H7 (cell line): ENCODE measurements around the gene EIF4G3. TPM values are rescaled to one million over a fixed set of nuclear protein-coding genes. Genes with fewer than 3 reads are reported as not detected.
"Not testable (repeated sequence)": the region's sequence is repeated elsewhere in the genome, so short reads cannot be mapped to it uniquely, and the experiment has no call there.

Source experiments
- DNase-seq: peaks from one replicate; pipeline ENCODE4 v3.0.0; 2012
- H3K27me3 ChIP-seq: 2 replicates; pipeline ENCODE4 v1.6.0; 2011; ENCODE audit warnings: mild to moderate bottlenecking, low read length; ENCODE audit not compliant: control insufficient read depth, insufficient read depth
- H3K36me3 ChIP-seq: replicated peaks from 2 replicates; pipeline ENCODE4 v1.5.1; 2011; ENCODE audit warnings: low read length; ENCODE audit not compliant: control insufficient read depth, insufficient read depth
- H3K4me3 ChIP-seq: 2 replicates; pipeline ENCODE4 v1.5.1; 2011; ENCODE audit warnings: low read depth, mild to moderate bottlenecking, control low read depth, low read length, moderate library complexity; ENCODE audit not compliant: insufficient read depth
- total RNA-seq: library from RNA; depleted of rRNA; stranded (reverse); fragments of >200 nt; shearing (Covaris generic); gene quantifications from 2 replicates; pipeline ENCODE4 v1.2.3, GENCODE V29; 2014

The EIF4G3 gene
- total RNA-seq, 1 experiment from 2014 or later, result 56.7 TPM

- no peak for DNase-seq
- no peak overlapping the region for H3K4me3 ChIP-seq
- no peaks in the 10 kb centered on the region for H3K36me3 ChIP-seq
- H3K27me3 ChIP-seq, result peaks cover 2% of the 10 kb centered on the region; the same call in 1 of the 2 replicates
Measured at GRCh38 chr1:21200767-21201166, 24.1 kb upstream of the EIF4G3 start.

DNA sequence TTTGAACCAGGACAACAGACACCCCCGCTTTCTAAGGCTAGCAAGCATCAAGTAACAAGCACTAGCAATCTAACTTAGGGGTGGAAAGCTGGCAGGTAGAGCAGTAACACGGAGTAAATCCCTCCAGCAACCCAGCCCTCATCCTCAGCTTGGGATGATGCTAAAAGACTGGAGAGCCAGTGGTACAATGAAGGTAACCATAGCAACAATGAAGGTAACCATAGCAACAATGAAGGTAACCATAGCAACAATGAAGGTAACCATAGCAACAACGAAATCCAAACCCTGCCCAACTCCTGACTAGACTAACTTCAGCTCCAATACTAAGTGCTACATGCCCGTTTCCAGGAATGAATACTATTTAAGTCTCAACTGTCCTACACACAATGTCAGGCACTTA, 22.2 kb upstream of the EIF4G3 start:
- DNase-seq, result no peak
- no peaks in the 10 kb centered on the region for H3K36me3 ChIP-seq
- peaks cover 2% of the 10 kb centered on the region; the same call in 1 of the 2 replicates for H3K27me3 ChIP-seq
- H3K4me3 ChIP-seq, result no peak overlapping the region

- peaks cover 40% of the 10 kb centered on the region for H3K27me3 ChIP-seq
- H3K36me3 ChIP-seq, result no peaks in the 10 kb centered on the region
- DNase-seq, result no peak
- no peak overlapping the region for H3K4me3 ChIP-seq
Measured at GRCh38 chr1:21192871-21193270, 16.2 kb upstream of the EIF4G3 start.

DNA sequence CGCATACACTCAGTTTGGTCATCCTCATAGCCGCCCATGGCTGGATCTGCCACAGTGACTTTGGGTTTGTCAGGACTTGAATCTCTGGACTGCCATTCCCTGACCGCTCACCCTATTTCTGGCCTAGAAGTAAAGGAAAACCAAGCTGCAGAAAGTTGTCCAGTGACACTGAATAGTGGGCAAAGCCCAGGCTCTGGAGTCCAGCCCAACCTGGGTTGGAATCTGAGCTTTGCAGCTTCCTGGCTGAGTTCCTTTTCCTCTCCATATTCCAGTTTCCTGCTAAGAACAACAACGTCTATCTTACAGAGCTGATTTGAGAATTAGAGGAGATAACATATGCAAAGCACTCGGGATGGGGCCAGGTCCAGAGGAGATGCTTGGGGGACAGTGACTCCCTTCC, 15.6 kb upstream of the EIF4G3 start:
- no peak for DNase-seq
- Histone ChIP-seq H3K4me3 (no peak overlapping the region), H3K27me3 (peaks cover 42% of the 10 kb centered on the region), H3K36me3 (no peaks in the 10 kb centered on the region)

DNA sequence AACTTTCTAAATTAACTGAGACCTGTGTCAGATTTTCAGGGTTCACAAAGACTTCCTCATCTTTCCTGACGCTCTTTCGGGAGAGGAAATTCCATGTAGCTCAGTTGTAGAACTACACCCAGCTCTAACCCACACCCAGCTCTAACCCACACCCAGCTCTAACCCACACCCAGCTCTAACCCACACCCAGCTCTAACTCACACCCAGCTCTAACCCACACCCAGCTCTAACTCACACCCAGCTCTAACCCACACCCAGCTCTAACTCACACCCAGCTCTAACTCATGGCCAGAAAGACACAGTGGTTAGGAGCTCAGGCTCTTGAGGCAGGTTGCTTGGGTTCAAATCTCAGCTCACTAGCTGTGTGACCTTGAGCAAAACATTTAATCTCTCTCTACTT, 14.1 kb upstream of the EIF4G3 start:
- H3K36me3 ChIP-seq, DNase-seq, H3K4me3 ChIP-seq: not testable (repeated sequence)
- H3K27me3 ChIP-seq, result peaks cover 42% of the 10 kb centered on the region

GRCh38 chr1:21189906-21190500, 13.3 kb upstream of the EIF4G3 start:
- no peak for DNase-seq
- no peak overlapping the region for H3K4me3 ChIP-seq
- peaks cover 42% of the 10 kb centered on the region for H3K27me3 ChIP-seq
- H3K36me3 ChIP-seq, result no peaks in the 10 kb centered on the region

GRCh38 chr1:21189421-21189820, 12.7 kb upstream of the EIF4G3 start:
- Histone ChIP-seq H3K4me3 (no peak overlapping the region), H3K27me3 (peaks cover 42% of the 10 kb centered on the region), H3K36me3 (no peaks in the 10 kb centered on the region)
- DNase-seq, result no peak

DNA sequence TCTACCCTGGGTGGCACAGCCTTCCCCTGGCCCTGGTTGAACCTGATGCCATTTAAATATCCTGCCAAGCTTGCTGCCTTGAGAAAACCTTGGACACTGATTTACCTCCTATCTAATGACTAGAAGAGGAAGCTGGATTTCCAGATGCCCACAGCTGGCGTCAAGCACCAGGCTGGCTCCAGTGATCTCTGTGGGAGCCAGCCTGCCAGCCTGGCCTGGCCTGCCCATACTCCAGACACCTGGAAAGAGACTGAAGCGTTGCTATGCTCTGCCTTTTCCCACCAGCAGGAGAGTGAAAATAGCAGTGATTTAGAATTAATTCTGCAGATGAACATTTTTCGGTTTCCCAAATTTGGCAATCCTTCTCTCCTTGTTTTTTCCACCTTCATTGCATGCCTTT, 11.5 kb upstream of the EIF4G3 start:
- Histone ChIP-seq H3K36me3 (no peaks in the 10 kb centered on the region), H3K27me3 (peaks cover 39% of the 10 kb centered on the region), H3K4me3 (no peak overlapping the region)
- no peak for DNase-seq

DNA sequence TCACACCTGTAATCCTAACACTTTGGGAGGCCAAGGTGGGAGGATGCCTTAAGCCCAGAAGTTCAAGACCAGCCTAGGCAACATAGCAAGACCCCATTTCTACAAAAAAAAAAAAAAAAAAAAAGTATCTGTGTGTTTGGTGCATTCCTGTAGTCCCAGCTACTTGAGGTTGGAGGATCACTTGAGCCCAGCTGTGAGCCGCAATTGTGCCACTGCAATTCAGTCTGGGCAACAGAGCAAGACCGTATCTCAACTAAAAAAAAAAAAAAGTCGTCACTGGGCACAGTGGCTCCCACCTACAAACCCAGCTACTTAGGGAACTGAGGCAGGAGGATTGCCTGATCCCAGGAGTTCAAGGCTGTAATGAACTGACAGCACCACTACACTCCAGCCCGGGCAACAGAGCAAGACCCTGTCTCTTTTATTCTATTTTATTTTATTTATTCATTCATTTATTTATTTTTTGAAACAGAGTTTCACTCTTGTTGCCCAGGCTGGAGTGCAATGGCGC, 8.6 kb upstream of the EIF4G3 start:
- H3K4me3 ChIP-seq, result no peak overlapping the region
- peaks cover 23% of the 10 kb centered on the region for H3K27me3 ChIP-seq
- no peak for DNase-seq
- no peaks in the 10 kb centered on the region for H3K36me3 ChIP-seq

- no peak overlapping the region for H3K4me3 ChIP-seq
- H3K27me3 ChIP-seq, result peaks cover 14% of the 10 kb centered on the region
- H3K36me3 ChIP-seq, result no peaks in the 10 kb centered on the region
- DNase-seq, result no peak
Measured at GRCh38 chr1:21184276-21184675, 7.6 kb upstream of the EIF4G3 start.

GRCh38 chr1:21182181-21182731, 5.6 kb upstream of the EIF4G3 start:
- H3K27me3 ChIP-seq, result peaks cover 2% of the 10 kb centered on the region; the same call in 1 of the 2 replicates
- H3K4me3 ChIP-seq, result no peak overlapping the region

DNA sequence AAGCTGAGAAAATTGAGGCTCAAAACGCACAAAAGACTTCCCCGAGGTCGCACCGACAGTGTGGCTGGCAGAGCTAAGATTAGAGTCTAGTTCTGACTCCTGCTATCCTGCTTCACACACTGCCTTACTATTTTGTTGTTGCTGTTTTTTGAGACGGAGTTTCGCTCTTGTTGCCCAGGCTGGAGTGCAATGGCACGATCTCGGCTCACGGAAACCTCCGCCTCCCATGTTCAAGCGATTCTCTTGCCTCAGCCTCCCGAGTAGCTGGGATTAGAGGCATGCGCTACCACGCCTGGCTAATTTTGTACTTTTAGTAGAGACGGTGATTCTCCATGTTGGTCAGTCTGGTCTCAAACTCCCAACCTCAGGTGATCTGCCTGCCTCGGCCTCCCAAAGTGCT, 1.6 kb upstream of the EIF4G3 start:
- H3K27me3 ChIP-seq, H3K36me3 ChIP-seq, DNase-seq, H3K4me3 ChIP-seq: not testable (repeated sequence)

More at GRCh38 chr1:21182181-21182731, 5.6 kb upstream of the EIF4G3 start:
- no peak for DNase-seq
- no peaks in the 10 kb centered on the region for H3K36me3 ChIP-seq

- Histone ChIP-seq H3K4me3 (peak overlapping the region; percentile 91), H3K27me3 (peaks cover 2% of the 10 kb centered on the region; the same call in 1 of the 2 replicates), H3K36me3 (peaks cover 2% of the 10 kb centered on the region)
- DNase-seq, result peak; percentile 72
Measured at GRCh38 chr1:21175670-21176581, 771 bp downstream of the EIF4G3 start.

DNA sequence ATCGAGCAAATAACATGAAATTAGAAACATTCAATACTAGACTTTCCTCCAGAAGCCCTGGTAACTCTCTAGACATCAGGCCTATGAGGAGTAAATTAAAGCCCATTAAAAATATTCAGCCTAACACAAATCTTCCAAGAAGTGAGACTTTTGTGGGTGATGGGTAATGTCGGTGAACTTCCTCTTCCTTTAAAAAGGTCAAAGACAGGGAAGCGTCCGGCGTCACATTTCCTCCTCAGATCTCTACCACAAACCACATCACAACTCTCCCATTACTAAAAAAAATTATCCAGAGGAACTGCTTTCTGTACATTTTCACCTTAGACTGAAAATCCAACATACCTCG, 1.4 kb downstream of the EIF4G3 start:
- DNase-seq, result no peak
- Histone ChIP-seq H3K4me3 (peak overlapping the region; percentile 91), H3K36me3 (peaks cover 2% of the 10 kb centered on the region), H3K27me3 (peaks cover 2% of the 10 kb centered on the region; the same call in 1 of the 2 replicates)
